Measurements from ENCODE around the gene DAZAP1.

DNA sequence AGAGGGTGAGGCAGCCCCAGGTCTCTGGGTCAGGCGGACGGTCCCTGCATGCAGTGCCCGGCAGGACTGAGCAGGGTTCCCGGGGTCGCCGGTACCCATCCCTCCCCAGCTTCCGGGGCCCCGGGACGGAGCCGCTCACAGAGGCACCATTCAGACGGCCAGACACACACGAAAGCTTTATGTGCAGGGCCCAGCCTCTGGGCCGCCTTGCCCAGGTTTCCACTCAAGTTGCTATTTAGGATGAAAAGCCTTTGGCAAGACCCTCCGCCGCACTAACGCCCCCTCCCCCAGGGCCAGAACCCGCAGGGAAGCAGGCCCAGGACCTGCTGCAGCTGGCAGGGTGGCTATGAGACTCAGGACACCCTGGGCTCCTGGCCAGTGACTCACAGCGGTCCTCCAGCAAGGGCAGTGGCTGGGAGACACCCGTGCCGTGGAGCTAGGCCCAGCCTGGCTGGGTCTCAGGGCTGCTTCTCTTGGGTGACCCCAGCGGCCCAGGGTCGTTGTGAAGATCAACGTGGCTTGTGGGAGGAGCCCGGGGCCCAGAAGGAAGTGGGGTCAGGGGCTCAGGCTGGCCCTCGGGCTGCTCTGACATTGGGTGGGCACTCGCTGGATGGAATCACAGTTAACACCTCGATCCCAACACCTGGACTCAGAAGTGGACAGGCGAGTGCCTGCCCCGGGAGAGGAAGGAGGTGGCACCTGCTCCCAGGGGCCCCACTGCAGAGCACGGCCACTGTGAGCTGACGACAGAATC, 66.8 kb downstream of the DAZAP1 start:
- no peak for TF ChIP-seq POLR2A (IDR thresholded peaks at IDR 0.05)
- TF ChIP-seq, protein P1, sequence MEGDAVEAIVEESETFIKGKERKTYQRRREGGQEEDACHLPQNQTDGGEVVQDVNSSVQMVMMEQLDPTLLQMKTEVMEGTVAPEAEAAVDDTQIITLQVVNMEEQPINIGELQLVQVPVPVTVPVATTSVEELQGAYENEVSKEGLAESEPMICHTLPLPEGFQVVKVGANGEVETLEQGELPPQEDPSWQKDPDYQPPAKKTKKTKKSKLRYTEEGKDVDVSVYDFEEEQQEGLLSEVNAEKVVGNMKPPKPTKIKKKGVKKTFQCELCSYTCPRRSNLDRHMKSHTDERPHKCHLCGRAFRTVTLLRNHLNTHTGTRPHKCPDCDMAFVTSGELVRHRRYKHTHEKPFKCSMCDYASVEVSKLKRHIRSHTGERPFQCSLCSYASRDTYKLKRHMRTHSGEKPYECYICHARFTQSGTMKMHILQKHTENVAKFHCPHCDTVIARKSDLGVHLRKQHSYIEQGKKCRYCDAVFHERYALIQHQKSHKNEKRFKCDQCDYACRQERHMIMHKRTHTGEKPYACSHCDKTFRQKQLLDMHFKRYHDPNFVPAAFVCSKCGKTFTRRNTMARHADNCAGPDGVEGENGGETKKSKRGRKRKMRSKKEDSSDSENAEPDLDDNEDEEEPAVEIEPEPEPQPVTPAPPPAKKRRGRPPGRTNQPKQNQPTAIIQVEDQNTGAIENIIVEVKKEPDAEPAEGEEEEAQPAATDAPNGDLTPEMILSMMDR (IDR thresholded peaks at IDR 0.05): no peak
